Limb (tissue), 2 donors: Measurements from ENCODE around the gene ANKRD23.
A peak's percentile ranks its signal among the peaks of the same experiment; 100 is the strongest.
"Not testable (repeated sequence)": the region's sequence is repeated elsewhere in the genome, so short reads cannot be mapped to it uniquely, and the experiment has no call there.

Experiments
- DNase-seq, 2 donors: peaks; one replicate each; pipeline ENCODE4 v3.0.0-alpha.2; 2016; ENCODE audit errors: extremely low spot score in 2 of 2

The ANKRD23 gene

DNA sequence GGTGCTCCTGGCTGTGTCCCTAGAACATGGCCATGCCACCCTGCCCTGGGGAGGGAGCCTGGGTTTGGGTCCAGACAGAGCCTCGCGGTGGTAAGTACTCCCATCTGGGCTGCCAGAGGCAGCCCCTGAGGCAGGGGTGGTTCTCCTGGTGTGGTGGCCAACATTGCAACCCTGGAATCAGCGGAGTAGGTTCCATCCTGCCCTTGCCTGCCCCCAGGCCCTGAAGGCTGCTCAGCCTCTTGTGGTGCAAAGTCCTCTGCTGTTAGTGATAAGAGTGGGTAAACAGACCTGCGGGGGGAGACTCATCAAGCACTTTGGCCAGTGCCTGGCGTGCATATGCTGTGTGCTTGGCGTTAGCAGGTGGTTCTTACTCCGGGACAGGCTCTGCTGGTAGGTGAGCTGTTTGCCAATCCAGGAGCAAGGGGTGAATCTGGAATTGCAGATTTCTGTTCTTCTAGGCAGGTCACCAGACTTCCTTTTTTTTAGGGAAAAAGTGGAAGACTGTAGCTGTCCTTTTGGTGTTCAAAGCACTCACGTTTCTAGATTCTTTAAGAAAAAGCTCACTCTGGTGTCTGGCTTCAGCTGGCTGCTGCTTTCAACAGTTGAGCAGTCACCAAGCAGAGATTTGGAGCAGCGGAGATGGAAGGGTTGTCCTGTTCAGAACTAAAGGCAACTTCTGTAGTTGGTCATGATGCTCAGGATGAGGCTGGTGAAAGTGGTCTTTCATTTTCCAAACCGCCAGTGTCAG is 24.5 kb downstream of the ANKRD23 start:
- no peak for DNase-seq

DNA sequence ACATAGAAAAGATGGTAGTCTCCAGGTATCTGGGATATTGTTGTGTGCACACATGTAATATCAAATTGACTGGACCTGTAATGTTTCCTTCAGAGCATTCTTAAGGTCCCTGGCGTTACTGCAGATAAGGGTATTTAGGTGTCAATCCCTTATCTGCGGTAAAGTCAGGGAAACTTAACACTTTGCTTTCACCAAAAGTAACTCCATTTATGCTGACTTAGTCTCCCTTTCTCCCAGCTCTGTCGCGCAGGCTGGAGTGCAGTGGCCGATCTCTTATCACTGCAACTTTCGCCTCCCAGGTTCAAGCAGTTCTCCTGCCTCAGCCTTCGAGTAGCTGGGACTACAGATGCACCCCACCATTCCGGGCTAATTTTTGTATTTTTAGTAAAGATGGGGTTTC is 25.9 kb downstream of the ANKRD23 start:
- no peak for DNase-seq

GRCh38 chr2:96816836-96817702 is 26.8 kb downstream of the ANKRD23 start:
- no peak for DNase-seq

DNA sequence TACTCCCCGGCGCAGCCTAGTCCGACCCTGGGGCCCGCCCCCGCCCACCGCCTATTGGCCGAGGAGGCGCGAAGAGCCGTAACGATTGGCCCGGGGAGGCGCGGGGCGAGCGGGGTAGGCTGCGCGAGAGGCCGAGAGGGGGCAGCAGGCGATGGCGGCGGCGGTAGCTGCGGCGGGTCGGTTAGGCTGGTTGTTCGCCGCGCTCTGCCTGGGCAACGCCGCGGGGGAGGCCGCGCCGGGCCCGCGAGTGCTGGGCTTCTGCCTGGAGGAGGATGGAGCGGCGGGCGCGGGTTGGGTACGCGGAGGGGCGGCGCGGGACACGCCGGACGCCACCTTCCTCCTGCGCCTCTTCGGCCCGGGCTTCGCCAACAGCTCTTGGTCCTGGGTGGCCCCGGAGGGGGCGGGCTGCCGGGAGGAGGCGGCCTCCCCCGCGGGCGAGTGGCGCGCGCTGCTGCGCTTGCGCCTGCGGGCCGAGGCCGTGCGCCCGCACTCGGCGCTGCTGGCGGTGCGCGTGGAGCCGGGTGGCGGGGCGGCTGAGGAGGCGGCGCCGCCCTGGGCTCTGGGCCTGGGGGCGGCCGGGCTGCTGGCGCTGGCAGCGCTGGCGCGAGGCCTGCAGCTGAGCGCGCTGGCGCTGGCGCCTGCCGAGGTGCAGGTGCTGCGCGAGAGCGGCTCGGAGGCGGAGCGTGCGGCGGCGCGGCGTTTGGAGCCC is 27.5 kb downstream of the ANKRD23 start, which contains the start of gene CNNM3:
Gene CNNM3, plus strand, starts transcription at position 142 of the 709 bp plus-strand sequence. Its CDS starts 10 bp downstream, at position 152.
- peak; percentile 94 to 98 for DNase-seq

DNA sequence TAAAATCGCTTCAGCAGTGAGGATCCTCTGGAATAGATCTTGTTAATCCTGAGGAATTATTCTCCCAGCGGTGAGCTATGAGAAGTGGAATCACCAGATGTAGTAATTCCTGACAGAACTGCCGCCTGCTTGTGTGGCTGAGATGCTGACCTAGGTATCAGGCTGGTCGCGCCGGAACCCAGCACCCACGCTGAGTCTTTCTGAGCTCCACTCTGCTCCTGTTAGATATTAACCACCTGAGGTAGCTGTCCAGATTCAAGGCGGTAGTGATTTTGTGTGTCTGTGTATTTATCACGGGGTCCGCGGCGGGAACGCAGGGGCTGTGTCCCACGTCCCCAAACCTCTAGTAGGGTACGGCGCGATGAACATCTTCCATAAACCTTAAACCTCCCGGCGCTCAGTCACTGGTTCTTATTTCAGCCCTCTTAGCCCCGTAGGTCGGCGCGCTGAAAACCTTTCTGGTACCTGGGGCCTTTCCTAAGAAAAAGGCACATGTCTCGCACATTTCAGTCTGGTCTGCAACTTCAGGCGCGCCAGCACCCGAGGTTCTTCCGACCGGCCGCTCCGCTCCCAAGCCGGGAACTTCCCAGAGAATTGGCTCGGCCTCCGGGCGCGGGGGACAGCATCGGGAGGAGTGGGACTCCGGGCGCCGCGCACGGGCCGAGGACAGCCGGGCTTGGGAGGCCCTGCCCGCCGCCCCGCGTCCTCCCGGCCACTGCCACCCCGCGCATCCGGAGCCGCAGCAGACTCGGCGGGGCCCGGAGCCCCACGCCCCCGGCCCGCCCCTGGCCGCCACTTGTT is 28.3 kb downstream of the ANKRD23 start:
- peak in 1 of 2 donors; percentile 24 for DNase-seq

DNA sequence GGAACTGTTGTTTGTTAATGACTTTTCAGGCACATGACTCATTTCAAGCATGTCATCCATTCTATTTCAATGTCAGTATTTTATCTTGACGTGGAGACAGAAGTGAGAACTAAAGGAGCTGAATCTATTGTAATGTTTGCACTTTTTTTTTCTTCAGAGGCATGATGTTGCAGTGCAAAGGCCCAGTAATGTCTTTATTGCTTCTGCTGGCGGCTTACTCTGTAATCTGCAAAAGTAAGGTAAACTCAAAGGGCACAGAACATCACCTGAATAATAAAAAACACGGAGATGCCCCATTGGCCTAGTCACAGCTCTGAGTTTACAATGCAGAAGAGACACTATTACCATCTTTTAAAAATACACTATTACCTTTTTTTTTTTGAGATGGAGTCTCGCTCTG is 30.2 kb downstream of the ANKRD23 start:
- no peak for DNase-seq

DNA sequence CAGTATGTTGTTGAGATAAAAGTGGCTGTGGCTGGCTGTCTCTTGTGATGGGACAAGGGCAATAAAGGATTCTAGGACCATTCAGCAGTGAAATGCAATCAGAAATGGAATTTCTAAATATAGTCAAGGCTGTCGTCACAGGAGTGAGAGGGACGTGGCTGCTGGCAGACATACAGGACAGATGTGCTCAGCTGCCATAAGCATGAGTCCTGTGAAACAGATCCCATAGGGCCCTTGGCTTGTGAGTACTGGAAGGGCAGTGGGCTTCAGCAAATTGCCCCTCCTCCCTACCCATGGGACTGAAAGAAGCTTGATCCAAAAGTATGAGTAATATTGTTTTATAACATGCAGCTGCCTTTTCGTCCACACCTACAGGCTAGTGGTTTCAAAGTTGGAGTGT is 31.9 kb downstream of the ANKRD23 start:
- DNase-seq = peak; percentile 54 to 76

- DNase-seq = no peak
These were observed 33.0 kb downstream of the ANKRD23 start for GRCh38 chr2:96810783-96811192.

DNA sequence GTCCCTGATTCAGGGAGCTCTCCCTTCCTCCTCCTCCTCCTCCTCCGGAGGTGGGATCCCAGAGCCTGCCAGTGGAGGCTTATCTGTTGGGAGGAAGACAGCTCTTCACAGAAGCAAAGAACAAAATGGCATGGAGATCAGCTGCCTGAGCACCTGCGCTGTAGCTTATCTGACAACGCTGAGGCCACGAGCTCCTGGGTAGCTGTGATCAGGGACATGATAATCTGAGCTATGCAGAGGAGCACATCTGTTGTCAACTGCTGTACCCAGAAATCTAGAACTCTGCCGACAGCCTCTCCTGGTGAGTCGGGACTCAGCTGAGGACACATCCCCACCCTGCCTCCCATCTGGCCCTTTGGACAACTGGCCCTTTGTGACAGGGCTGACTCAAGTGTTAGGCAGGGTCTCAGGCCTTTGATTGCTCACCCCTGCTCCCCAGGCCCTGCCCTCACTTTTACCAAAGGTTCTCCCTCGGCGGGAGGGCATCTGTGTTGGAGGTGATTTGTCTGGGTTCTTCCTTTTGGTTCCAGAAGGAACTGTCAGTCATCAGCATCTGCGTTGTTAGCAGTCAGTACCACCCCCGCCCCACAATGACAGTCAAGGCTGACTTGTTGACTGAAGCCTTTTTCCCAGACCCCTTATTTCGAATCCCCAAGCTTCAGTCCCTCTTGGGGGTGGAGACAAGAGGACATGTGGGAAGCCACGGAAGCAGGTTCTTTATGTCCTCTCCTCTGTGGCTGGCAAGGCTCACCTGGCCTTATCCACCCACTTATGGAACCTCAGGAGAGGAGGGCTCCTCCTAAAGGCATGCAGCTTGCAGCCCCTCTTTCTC is 33.7 kb downstream of the ANKRD23 start:
- no peak for DNase-seq

GRCh38 chr2:96809216-96809882 is 34.5 kb downstream of the ANKRD23 start:
- DNase-seq = no peak

DNA sequence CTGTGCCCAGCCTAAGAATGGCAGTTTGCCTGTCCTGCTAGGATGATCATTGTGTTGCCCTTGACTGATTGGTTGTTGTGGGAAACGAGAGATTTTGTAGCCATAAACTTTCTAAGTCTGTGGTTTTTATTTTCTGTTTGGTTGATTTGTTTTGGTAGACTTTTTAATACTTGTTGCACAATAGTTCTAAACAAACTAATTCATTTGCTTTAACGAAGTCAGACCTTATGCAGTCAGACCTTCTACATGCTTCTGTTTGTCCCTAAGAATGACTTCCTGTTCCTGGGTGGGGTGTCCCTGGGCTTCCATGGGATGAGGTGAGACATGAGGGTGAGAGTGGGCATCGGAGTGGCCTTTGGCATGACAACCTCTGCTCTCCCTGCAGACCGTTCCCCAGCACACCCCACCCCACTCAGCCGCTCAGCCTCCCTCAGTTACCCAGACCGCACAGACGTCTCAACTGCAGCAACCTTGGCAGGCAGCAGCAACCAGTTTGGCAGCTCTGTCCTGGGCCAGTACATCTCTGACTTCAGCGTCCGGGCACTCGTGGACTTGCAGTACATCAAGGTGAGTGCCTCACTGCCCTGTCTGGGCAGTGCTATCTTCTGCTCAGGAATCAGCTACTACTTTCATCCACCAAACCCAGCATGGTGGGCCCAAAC is 35.5 kb downstream of the ANKRD23 start:
- no peak for DNase-seq

GRCh38 chr2:96807127-96807471 is 36.7 kb downstream of the ANKRD23 start:
- DNase-seq = no peak

DNA sequence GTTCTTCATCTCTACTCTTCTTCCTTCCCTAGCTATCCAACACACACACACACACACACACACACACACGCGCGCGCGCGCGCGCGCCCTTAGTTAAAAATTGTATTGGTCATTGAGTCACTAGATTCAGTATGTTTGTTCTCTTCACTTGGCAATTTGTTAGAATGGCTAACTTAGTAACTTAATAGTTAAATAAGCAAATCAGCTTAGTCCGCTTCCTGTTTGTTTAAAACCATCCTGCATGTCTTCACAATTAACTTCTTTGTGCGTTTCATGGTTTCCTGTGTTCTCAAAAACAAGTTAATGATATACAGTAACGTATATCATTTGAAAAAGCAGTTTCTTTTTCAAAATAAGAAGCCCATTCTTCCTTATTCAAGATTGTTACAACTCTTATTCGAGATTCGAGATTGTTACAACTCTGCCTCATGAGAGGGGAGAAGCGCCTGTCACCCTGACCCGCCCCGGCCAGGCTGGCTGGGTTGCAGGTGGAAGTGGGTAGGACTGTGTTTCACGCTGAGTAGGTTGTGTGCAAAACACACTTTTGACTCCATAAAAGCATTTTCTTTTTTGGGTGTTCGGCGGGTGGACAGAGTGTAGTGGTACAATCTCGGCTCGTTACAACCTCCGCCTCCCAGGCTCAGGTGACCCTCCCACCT is 37.2 kb downstream of the ANKRD23 start:
- no peak for DNase-seq

GRCh38 chr2:96805946-96806345 is 37.9 kb downstream of the ANKRD23 start:
- not testable (repeated sequence) for DNase-seq

- no peak for DNase-seq
These were observed 38.8 kb downstream of the ANKRD23 start for GRCh38 chr2:96804986-96805385.

DNA sequence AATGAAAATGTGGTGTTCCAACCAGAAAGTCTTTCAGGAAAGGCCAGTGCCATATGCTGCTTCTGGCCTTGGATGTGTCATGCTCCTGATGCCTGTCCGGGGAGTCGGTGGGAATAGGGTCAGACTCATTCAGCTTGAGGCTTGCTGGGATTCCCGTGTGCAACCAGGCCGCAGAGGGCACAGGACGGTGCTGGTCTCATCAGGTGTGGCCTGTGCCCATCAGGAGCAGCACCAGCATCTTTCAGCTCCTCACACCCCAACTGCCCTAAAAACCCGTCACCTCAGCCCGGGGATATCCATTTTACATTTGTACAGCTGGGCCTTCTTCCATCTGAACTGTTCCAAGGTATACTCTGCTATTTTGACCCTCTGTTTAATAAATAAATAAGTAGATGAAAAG is 41.1 kb downstream of the ANKRD23 start:
- no peak for DNase-seq

DNA sequence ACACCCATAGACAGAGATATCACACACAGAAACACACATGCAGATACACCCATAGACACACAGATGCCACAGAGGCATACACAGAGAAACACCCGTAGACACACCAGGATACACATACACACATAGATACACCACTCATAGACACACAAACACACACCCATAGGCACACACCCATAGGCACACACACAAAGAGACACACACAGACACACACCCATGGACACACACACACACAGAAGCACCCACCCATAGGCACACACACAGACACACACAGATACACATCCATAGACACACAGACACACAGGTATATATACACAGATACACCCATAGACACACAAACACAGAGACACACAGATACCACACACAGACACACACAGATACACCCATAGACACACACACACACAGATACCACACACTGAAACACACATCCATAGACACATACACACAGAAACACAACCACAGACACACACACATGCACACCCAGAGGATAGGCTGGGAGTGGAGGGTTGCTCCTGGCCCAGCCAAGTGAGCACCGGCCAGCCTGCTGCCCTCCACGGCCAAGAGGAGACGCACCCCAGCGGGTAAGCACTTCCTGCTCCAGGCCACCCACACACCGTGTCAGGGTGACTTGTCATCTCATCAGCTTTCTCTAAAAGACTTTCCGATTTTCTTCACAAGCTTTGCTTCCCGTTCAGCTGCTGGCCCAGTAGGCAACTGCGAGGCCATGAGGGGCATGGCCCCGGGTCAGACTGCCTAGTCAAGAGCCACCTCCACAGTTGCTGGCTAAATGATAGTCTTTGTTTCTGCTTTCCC is 41.8 kb downstream of the ANKRD23 start:
- no peak for DNase-seq
